HepG2 (cell line): ENCODE results near the gene ITK. TPM values are rescaled to one million over a fixed set of nuclear protein-coding genes. Genes with fewer than 3 reads are reported as not detected.

Experiments used
- ATF3 ChIP-seq: sonication (generic); formaldehyde crosslinking; IDR thresholded peaks from 2 replicates; pipeline ENCODE4 v1.4.0; 2020; ENCODE audit warnings: missing genetic modification reagents
- ESRRA ChIP-seq: sonication (generic); formaldehyde crosslinking; IDR thresholded peaks from 2 replicates; pipeline ENCODE4 v1.5.1; 2020; ENCODE audit warnings: mild to moderate bottlenecking, low read depth, missing genetic modification reagents
- GMEB1 ChIP-seq: sonication (generic); formaldehyde crosslinking; IDR thresholded peaks from 2 replicates; pipeline ENCODE4 v1.5.1; 2020; ENCODE audit warnings: missing genetic modification reagents, mild to moderate bottlenecking, borderline replicate concordance
- HMGXB3 ChIP-seq: sonication (generic); formaldehyde crosslinking; IDR thresholded peaks from 2 replicates; pipeline ENCODE4 v1.4.0; 2020; ENCODE audit warnings: missing genetic modification reagents, borderline replicate concordance
- KAT8 ChIP-seq: IDR thresholded peaks from 2 replicates; pipeline ENCODE4 v1.6.1; 2016; ENCODE audit warnings: missing genetic modification reagents, missing compliant biosample characterization
- LCORL ChIP-seq, 2 experiments: fragments of 450-650 bp in 1 of 2; sonication (generic) in 1 of 2; formaldehyde crosslinking in 1 of 2; IDR thresholded peaks; 2 replicates each; pipeline versions ENCODE4 v1.5.0 to v1.6.1; 2017 to 2020; ENCODE audit warnings: antibody characterized with exemption in 1 of 2, missing genetic modification reagents in 1 of 2
- PAX8 ChIP-seq: sonication (generic); formaldehyde crosslinking; IDR thresholded peaks from 2 replicates; pipeline ENCODE4 v1.8.0; 2022; ENCODE audit warnings: mild to moderate bottlenecking, missing genetic modification reagents, borderline replicate concordance
- RELA ChIP-seq: sonication (generic); formaldehyde crosslinking; IDR thresholded peaks from 2 replicates; pipeline ENCODE4 v1.4.0; 2020; ENCODE audit warnings: missing genetic modification reagents
- TOPORS ChIP-seq: sonication (generic); formaldehyde crosslinking; IDR thresholded peaks from 2 replicates; pipeline ENCODE4 v1.8.0; 2023; ENCODE audit warnings: mild to moderate bottlenecking, missing genetic modification reagents
- YEATS2 ChIP-seq: sonication (generic); formaldehyde crosslinking; IDR thresholded peaks from 2 replicates; pipeline ENCODE4 v1.4.0; 2020; ENCODE audit warnings: missing genetic modification reagents, borderline replicate concordance
- ZBTB14 ChIP-seq: sonication (generic); formaldehyde crosslinking; IDR thresholded peaks from 2 replicates; pipeline ENCODE4 v1.4.0; 2020; ENCODE audit warnings: missing genetic modification reagents
- ZNF224 ChIP-seq: sonication (generic); formaldehyde crosslinking; IDR thresholded peaks from 2 replicates; pipeline ENCODE4 v1.5.0; 2020; ENCODE audit warnings: mild to moderate bottlenecking, missing genetic modification reagents
- ZNF225 ChIP-seq: sonication (generic); formaldehyde crosslinking; IDR thresholded peaks from 2 replicates; pipeline ENCODE4 v1.4.0; 2020; ENCODE audit warnings: mild to moderate bottlenecking, missing genetic modification reagents
- ZNF232 ChIP-seq: sonication (generic); formaldehyde crosslinking; IDR thresholded peaks from 2 replicates; pipeline ENCODE4 v1.4.0; 2020; ENCODE audit warnings: missing genetic modification reagents, borderline replicate concordance
- ZNF674 ChIP-seq: sonication (generic); formaldehyde crosslinking; IDR thresholded peaks from 2 replicates; pipeline ENCODE4 v1.5.0; 2020; ENCODE audit warnings: low read depth, mild to moderate bottlenecking, missing genetic modification reagents
- ZNF691 ChIP-seq: sonication (generic); formaldehyde crosslinking; IDR thresholded peaks from 2 replicates; pipeline ENCODE4 v1.4.0; 2020; ENCODE audit warnings: missing genetic modification reagents, low read depth, mild to moderate bottlenecking, borderline replicate concordance
- ZNF770 ChIP-seq: sonication (generic); formaldehyde crosslinking; IDR thresholded peaks from 2 replicates; pipeline ENCODE4 v1.5.0; 2020; ENCODE audit warnings: mild to moderate bottlenecking, missing genetic modification reagents
- polyA plus RNA-seq, 8 experiments: library from polyadenylated mRNA; depleted of rRNA in 3 of 8; stranded (reverse) in 7 of 8; unstranded in 1 of 8; fragments of >200 nt; fragmentation: Illumina TruSeq in 4 of 8; extraction: Trizol in 4 of 8; gene quantifications; 2 replicates each; pipeline versions ENCODE4 v1.2.1 to v1.2.3, GENCODE V29; 2011 to 2016; ENCODE audit warnings: low read depth in 4 of 8, missing spikeins in 1 of 8, mixed read lengths in 1 of 8; ENCODE audit not compliant: insufficient read depth in 1 of 8
- total RNA-seq, 5 experiments: library from RNA; depleted of rRNA; stranded (reverse); fragments of >200 nt; fragmentation: Illumina TruSeq; extraction: Trizol; gene quantifications; 2 replicates each; pipeline ENCODE4 v1.2.3, GENCODE V29; 2016; ENCODE audit warnings: low read depth in 1 of 5

ITK gene
- total and polyA plus RNA-seq, 2 of the 13 experiments (the other 11 are each of a cell fraction or from before 2014, with no cell fraction given) = 0.01 TPM; not detected in 1

- TF ChIP-seq HMGXB3 = 0 out of 2 replicates have a peak, but pooled peaks have one; percentile 47
- 0 out of 2 replicates have a peak, but pooled peaks have one; percentile 65 for TF ChIP-seq ZNF691 (CRISPR knock-in tag)
- TF ChIP-seq ZNF224 (CRISPR knock-in tag) = no peak
- peak; percentile 73 for TF ChIP-seq GMEB1 (CRISPR knock-in tag)
- no peak for TF ChIP-seq ZBTB14
- peak; percentile 48; the same call in 1 of the 2 replicates for TF ChIP-seq ESRRA (CRISPR knock-in tag)
- no peak for TF ChIP-seq ZNF232 (CRISPR knock-in tag)
- TF ChIP-seq RELA (CRISPR knock-in tag) = 0 out of 2 replicates have a peak, but pooled peaks have one; percentile 33
- TF ChIP-seq ZNF225 (CRISPR knock-in tag) = peak; percentile 79; the same call in 1 of the 2 replicates
- peak; percentile 71; the same call in 1 of the 2 replicates for TF ChIP-seq ZNF770 (CRISPR knock-in tag)
- no peak for TF ChIP-seq TOPORS (CRISPR knock-in tag)
- no peak for TF ChIP-seq LCORL (IDR thresholded peaks at IDR 0.05)
- peak; percentile 33; the same call in 1 of the 2 replicates for TF ChIP-seq LCORL (CRISPR knock-in tag; IDR thresholded peaks at IDR 0.05)
- TF ChIP-seq ATF3 = peak; percentile 25; the same call in 1 of the 2 replicates
- no peak for TF ChIP-seq PAX8 (CRISPR knock-in tag)
- no peak for TF ChIP-seq ZNF674 (CRISPR knock-in tag)
- TF ChIP-seq YEATS2 (CRISPR knock-in tag) = peak; percentile 66; the same call in 1 of the 2 replicates
- TF ChIP-seq KAT8 (CRISPR knock-in tag) = peak; percentile 87
Measured at GRCh38 chr5:157142317-157143126, 38.1 kb upstream of the ITK start, which contains the start of gene MED7 (continued).
